Naive thymus-derived CD4-positive, alpha-beta T cell (primary cell): ENCODE results near the gene EXOSC10. TPM values are rescaled to one million over a fixed set of nuclear protein-coding genes. Genes with fewer than 3 reads are reported as not detected.
"Not testable (repeated sequence)": the region's sequence is repeated elsewhere in the genome, so short reads cannot be mapped to it uniquely, and the experiment has no call there.

Experiments
- ATAC-seq: fragments of 150-1000 bp; cut with Tn5 transposase; 2 replicates; pipeline ENCODE4 v1.10.0; 2021; ENCODE audit warnings: mild to moderate bottlenecking, moderate library complexity
- CTCF ChIA-PET: fragments of 350-600 bp; sonication (Branson Sonifier 250); formaldehyde crosslinking; loops from one replicate; lab custom pipeline; 2021; ENCODE audit warnings: antibody characterized with exemption; lab: Charles Lee
- POLR2A ChIA-PET: fragments of 350-600 bp; sonication (Branson Sonifier 250); formaldehyde crosslinking; loops from one replicate; lab custom pipeline; 2021; ENCODE audit warnings: antibody characterized with exemption, inconsistent platforms; lab: Charles Lee
- DNase-seq, 9 donors: peaks; one replicate each; pipeline versions ENCODE4 v3.0.0 to v3.0.0-alpha.2; 2020 to 2022; ENCODE audit warnings: mixed read lengths in 1 of 9
- H3K27ac ChIP-seq: one replicate; pipeline ENCODE4 v1.7.0; 2013; ENCODE audit warnings: mild to moderate bottlenecking, low read depth, low read length, moderate library complexity
- H3K27me3 ChIP-seq, 2 donors: one replicate each; pipeline ENCODE4 v1.7.0; 2013; ENCODE audit warnings: low read length in 2 of 2, mild to moderate bottlenecking in 2 of 2, moderate library complexity in 2 of 2; ENCODE audit not compliant: control insufficient read depth in 2 of 2, insufficient read depth in 2 of 2
- H3K36me3 ChIP-seq, 3 experiments: 1 replicate in 2 of 3; 2 replicates in 1 of 3; pipeline ENCODE4 v1.7.0; 2013; ENCODE audit warnings: low read length in 3 of 3, mild to moderate bottlenecking in 3 of 3, moderate library complexity in 1 of 3; ENCODE audit not compliant: insufficient read depth in 3 of 3, control insufficient read depth in 2 of 3
- H3K4me1 ChIP-seq, 2 donors: one replicate each; pipeline ENCODE4 v1.7.0; 2013; ENCODE audit warnings: low read length in 2 of 2, mild to moderate bottlenecking in 2 of 2, moderate library complexity in 1 of 2; ENCODE audit not compliant: control insufficient read depth in 2 of 2, insufficient read depth in 2 of 2
- H3K4me3 ChIP-seq: 2 replicates; pipeline ENCODE4 v1.7.0; 2013; ENCODE audit warnings: mild to moderate bottlenecking, low read length
- H3K9me3 ChIP-seq, 3 experiments: 1 replicate in 2 of 3; 2 replicates in 1 of 3; pipeline ENCODE4 v1.7.0; 2013; ENCODE audit warnings: low read length in 3 of 3; ENCODE audit not compliant: control insufficient read depth in 2 of 3
- H3K27ac Mint-ChIP-seq, 9 donors: one replicate each; pipeline ENCODE4 v1.8.0; 2020 to 2022; ENCODE audit warnings: mixed read lengths in 9 of 9, mild to moderate bottlenecking in 8 of 9, moderate library complexity in 5 of 9, inconsistent platforms in 2 of 9
- H3K27me3 Mint-ChIP-seq, 5 donors: one replicate each; pipeline ENCODE4 v1.8.0; 2021 to 2022; ENCODE audit warnings: mixed read lengths in 5 of 5, mild to moderate bottlenecking in 1 of 5
- H3K36me3 Mint-ChIP-seq, 5 donors: one replicate each; pipeline ENCODE4 v1.8.0; 2020 to 2022; ENCODE audit warnings: mixed read lengths in 5 of 5, mild to moderate bottlenecking in 3 of 5, inconsistent platforms in 1 of 5
- H3K4me1 Mint-ChIP-seq, 7 donors: one replicate each; pipeline ENCODE4 v1.8.0; 2020 to 2022; ENCODE audit warnings: mixed read lengths in 7 of 7, mild to moderate bottlenecking in 3 of 7, inconsistent platforms in 1 of 7
- H3K4me3 Mint-ChIP-seq, 10 donors: one replicate each; pipeline ENCODE4 v1.8.0; 2020 to 2022; ENCODE audit warnings: mild to moderate bottlenecking in 10 of 10, mixed read lengths in 10 of 10, moderate library complexity in 6 of 10, inconsistent platforms in 2 of 10
- H3K9me3 Mint-ChIP-seq, 11 donors: one replicate each; pipeline ENCODE4 v1.8.0; 2020 to 2022; ENCODE audit warnings: mixed read lengths in 11 of 11, mild to moderate bottlenecking in 4 of 11, inconsistent platforms in 1 of 11, moderate library complexity in 1 of 11
- intact Hi-C, 2 donors: fragments of 100-400 bp; cut with micrococcal nuclease; formaldehyde crosslinking; loops; one replicate each; pipeline ENCODE4 v1.15.1; 2023
- polyA plus RNA-seq, 2 donors: library from polyadenylated mRNA; unstranded; fragments of 300-500 nt; fragmentation: Illumina TruSeq; gene quantifications; one replicate each; pipeline ENCODE4 v1.2.3, GENCODE V29; 2021
- total RNA-seq, 6 experiments: library from RNA in 5 of 6; stranded (reverse) in 5 of 6; gene quantifications; 1 replicate in 5 of 6; 2 replicates in 1 of 6; pipeline ENCODE4 v1.2.3 and lab custom pipeline; 2021 to 2026

The EXOSC10 gene
- total and polyA plus RNA-seq, 7 experiments from 2014 or later: 33.9 to 83.4 (median 80.0) TPM

- H3K9me3 ChIP-seq, DNase-seq, H3K4me1 ChIP-seq, intact Hi-C loops, H3K9me3 Mint-ChIP-seq, H3K27me3 Mint-ChIP-seq, ATAC-seq, H3K4me3 Mint-ChIP-seq, CTCF ChIA-PET, H3K27ac ChIP-seq, H3K4me1 Mint-ChIP-seq, H3K27me3 ChIP-seq, H3K4me3 ChIP-seq, H3K27ac Mint-ChIP-seq: not testable (repeated sequence)
- H3K36me3 ChIP-seq: peaks cover 33 to 97% (median 41%) of the 10 kb centered on the region in 3 experiments
- POLR2A ChIA-PET: interaction anchor here (0.6 kb wide), 1 partner anchor 194 kb away, joined by 4 read pairs; no protein-coding TSS in a partner anchor
- peaks cover 0 to 55% (median 25%) of the 10 kb centered on the region in 5 donors for H3K36me3 Mint-ChIP-seq
Observed at GRCh38 chr1:11073398-11073797, 26.3 kb downstream of the EXOSC10 start.

- ATAC-seq (no peak), DNase-seq (no peak)
- H3K36me3 Mint-ChIP-seq: peaks cover 0 to 59% (median 21%) of the 10 kb centered on the region in 5 donors
- CTCF ChIA-PET: no interaction called here
- no peaks in the 10 kb centered on the region for H3K27me3 Mint-ChIP-seq
- H3K27ac Mint-ChIP-seq: peak overlapping the region in 1 of 9 donors; percentile 72
- no peak overlapping the region for H3K27ac ChIP-seq
- H3K4me1 Mint-ChIP-seq: peaks cover 0 to 5% (median 0%) of the 10 kb centered on the region in 7 donors
- H3K36me3 ChIP-seq: peaks cover 33 to 99% (median 43%) of the 10 kb centered on the region in 3 experiments
- no peak overlapping the region for H3K4me3 Mint-ChIP-seq
- intact Hi-C loops: no loop called here
- H3K9me3 Mint-ChIP-seq: no peaks in the 10 kb centered on the region
- no peaks in the 10 kb centered on the region for H3K4me1 ChIP-seq
- no peaks in the 10 kb centered on the region for H3K9me3 ChIP-seq
- no peaks in the 10 kb centered on the region for H3K27me3 ChIP-seq
- POLR2A ChIA-PET: no interaction called here
- H3K4me3 ChIP-seq: no peak overlapping the region
Observed at GRCh38 chr1:11072216-11072917, 27.3 kb downstream of the EXOSC10 start.

GRCh38 chr1:11071463-11072215, 28.0 kb downstream of the EXOSC10 start:
- Histone ChIP-seq H3K9me3 (no peaks in the 10 kb centered on the region), H3K27me3 (no peaks in the 10 kb centered on the region), H3K4me3 (no peak overlapping the region), H3K27ac (no peak overlapping the region), H3K4me1 (no peaks in the 10 kb centered on the region), H3K36me3 (peaks cover 33 to 96% (median 39%) of the 10 kb centered on the region in 3 experiments)
- ChIA-PET CTCF (interaction anchor here (0.7 kb wide), 1 partner anchor 224 kb away, joined by 3 read pairs; no protein-coding TSS in a partner anchor), POLR2A (no interaction called here)
- no peak for DNase-seq
- no peak for ATAC-seq
- Mint-ChIP-seq H3K9me3 (no peaks in the 10 kb centered on the region), H3K27me3 (no peaks in the 10 kb centered on the region), H3K4me1 (peaks cover 0 to 5% (median 0%) of the 10 kb centered on the region in 7 donors), H3K27ac (peak overlapping the region in 5 of 9 donors; percentile 4 to 88 (median 71)), H3K4me3 (no peak overlapping the region), H3K36me3 (peaks cover 0 to 61% (median 19%) of the 10 kb centered on the region in 5 donors)
- intact Hi-C loops: no loop called here

GRCh38 chr1:11070876-11071275, 28.8 kb downstream of the EXOSC10 start:
- H3K4me3 Mint-ChIP-seq: no peak overlapping the region
- Histone ChIP-seq H3K27ac (no peak overlapping the region), H3K4me3 (no peak overlapping the region), H3K27me3 (no peaks in the 10 kb centered on the region), H3K4me1 (no peaks in the 10 kb centered on the region), H3K9me3 (no peaks in the 10 kb centered on the region), H3K36me3 (peaks cover 33 to 96% (median 35%) of the 10 kb centered on the region in 3 experiments)
- intact Hi-C loops: no loop called here
- H3K27me3 Mint-ChIP-seq: no peaks in the 10 kb centered on the region
- no peak for ATAC-seq
- H3K36me3 Mint-ChIP-seq: peaks cover 0 to 63% (median 16%) of the 10 kb centered on the region in 5 donors
- no peaks in the 10 kb centered on the region for H3K9me3 Mint-ChIP-seq
- ChIA-PET POLR2A (no interaction called here), CTCF (interaction anchor here (0.6 to 0.8 kb wide), 3 partner anchors 113 to 913 kb away, joined by 3 to 4 read pairs (median 3); no protein-coding TSS in a partner anchor)
- H3K4me1 Mint-ChIP-seq: peaks cover 0 to 5% (median 0%) of the 10 kb centered on the region in 7 donors
- DNase-seq: no peak
- peak overlapping the region in 1 of 9 donors; percentile 75 for H3K27ac Mint-ChIP-seq

GRCh38 chr1:11068600-11069473, 30.8 kb downstream of the EXOSC10 start:
- CTCF ChIA-PET: interaction anchor here (0.6 kb wide), 1 partner anchor 72 kb away, joined by 3 read pairs; no protein-coding TSS in a partner anchor
- Mint-ChIP-seq H3K27ac (peak overlapping the region in 1 of 9 donors; percentile 52), H3K4me1 (peaks cover 0 to 5% (median 0%) of the 10 kb centered on the region in 7 donors), H3K36me3 (peaks cover 0 to 65% (median 24%) of the 10 kb centered on the region in 5 donors), H3K9me3 (no peaks in the 10 kb centered on the region), H3K4me3 (no peak overlapping the region), H3K27me3 (no peaks in the 10 kb centered on the region)
- intact Hi-C loops: no loop called here
- Histone ChIP-seq H3K27me3 (no peaks in the 10 kb centered on the region), H3K36me3 (peaks cover 25 to 87% (median 27%) of the 10 kb centered on the region in 3 experiments), H3K27ac (no peak overlapping the region), H3K4me3 (no peak overlapping the region), H3K4me1 (no peaks in the 10 kb centered on the region), H3K9me3 (peaks cover 0 to 4% (median 0%) of the 10 kb centered on the region in 3 experiments)
- POLR2A ChIA-PET: no interaction called here
- ATAC-seq: no peak
- no peak for DNase-seq
